Measurements from ENCODE around the gene PRDX5.

GRCh38 chr11:64297699-64298358, 20.1 kb upstream of the PRDX5 start:
- TF ChIP-seq CTCF (IDR thresholded peaks at IDR 0.05) (no peak), POLR2A (IDR thresholded peaks at IDR 0.05) (no peak)
